ENCODE results near the gene MYOG.

GRCh38 chr1:203084588-203085527, 954 bp downstream of the MYOG start:
- TF ChIP-seq POLR2A (IDR thresholded peaks at IDR 0.05; ENCODE audit: low read depth, low read length) (no peak), POLR2AphosphoS5 (IDR thresholded peaks at IDR 0.05; ENCODE audit: low read depth, low read length) (no peak), SPI1 (IDR thresholded peaks at IDR 0.05; ENCODE audit: low read depth, low read length) (no peak), TAF1 (IDR thresholded peaks at IDR 0.05; ENCODE audit: low read depth, low read length) (no peak)
